GM12872 (cell line): ENCODE measurements around the gene PCCA.

ENCODE experiments used
- CTCF ChIP-seq: IDR thresholded peaks from 3 replicates; pipeline ENCODE4 v1.5.1; 2011; ENCODE audit warnings: low read depth, mild to moderate bottlenecking, low read length, moderate library complexity; ENCODE audit not compliant: insufficient read depth

Gene PCCA

GRCh38 chr13:100175078-100175802 is 86.3 kb downstream of the PCCA start:
- TF ChIP-seq CTCF = no peak

- no peak for TF ChIP-seq CTCF
These were observed 86.9 kb downstream of the PCCA start for GRCh38 chr13:100175803-100176182.

- no peak for TF ChIP-seq CTCF
These were observed 88.0 kb downstream of the PCCA start for GRCh38 chr13:100176801-100177400.

GRCh38 chr13:100178309-100178708 is 89.4 kb downstream of the PCCA start:
- no peak for TF ChIP-seq CTCF

- no peak for TF ChIP-seq CTCF
These were observed 90.4 kb downstream of the PCCA start for GRCh38 chr13:100179276-100179675.

GRCh38 chr13:100182900-100183490 is 94.1 kb downstream of the PCCA start:
- TF ChIP-seq CTCF = no peak

- no peak for TF ChIP-seq CTCF
These were observed 95.2 kb downstream of the PCCA start for GRCh38 chr13:100184095-100184494.
